ENCODE results near the gene TRIM66.

Gene TRIM66

DNA sequence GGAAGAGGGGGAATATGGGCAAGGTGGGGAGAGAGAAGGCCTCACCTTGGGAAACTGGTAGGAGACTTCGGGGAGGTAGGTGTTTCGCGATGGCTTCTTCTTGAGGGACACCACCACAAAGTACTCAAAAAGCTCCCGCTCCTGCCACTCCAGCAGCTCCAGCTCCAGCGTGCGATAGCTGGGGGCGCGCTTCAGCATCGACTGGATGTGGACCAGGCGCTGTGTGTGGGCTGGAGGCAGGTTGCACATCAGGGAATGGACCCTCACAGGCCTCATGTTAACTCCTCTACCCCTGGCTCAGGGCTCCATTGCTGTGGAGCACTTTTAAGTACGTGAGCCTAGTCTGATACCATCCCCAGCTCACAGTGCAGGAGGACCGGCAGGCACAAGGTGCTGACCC lies 30.0 kb upstream of the TRIM66 start:
- DNase-seq: no peak

DNA sequence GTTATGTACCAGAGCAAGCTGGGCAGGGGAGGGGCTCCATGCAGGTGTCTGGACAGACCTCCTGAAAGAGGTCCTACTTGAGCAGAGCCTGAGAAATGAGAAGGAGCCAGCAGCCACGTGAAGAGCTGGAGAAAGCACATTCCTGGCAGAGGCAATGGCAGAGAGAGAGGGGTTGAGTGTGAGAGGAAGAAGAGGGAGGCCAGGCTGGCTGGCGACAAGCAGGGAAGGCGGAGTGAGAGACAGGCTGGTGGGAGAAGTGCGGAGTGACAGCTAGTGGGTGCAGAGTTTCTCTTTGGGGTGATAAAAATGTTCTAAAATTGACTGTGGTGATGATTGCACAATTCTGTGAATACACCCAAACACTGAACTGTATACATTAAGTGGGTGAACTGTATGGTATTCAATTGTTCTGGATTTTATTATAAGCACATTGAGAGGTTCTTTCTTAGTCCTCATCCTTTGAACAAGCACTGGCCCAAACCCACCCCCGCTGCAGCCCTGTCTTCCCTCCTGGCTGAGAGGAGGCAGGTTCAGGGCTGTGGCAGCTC lies 29.5 kb upstream of the TRIM66 start:
- no peak for DNase-seq

DNA sequence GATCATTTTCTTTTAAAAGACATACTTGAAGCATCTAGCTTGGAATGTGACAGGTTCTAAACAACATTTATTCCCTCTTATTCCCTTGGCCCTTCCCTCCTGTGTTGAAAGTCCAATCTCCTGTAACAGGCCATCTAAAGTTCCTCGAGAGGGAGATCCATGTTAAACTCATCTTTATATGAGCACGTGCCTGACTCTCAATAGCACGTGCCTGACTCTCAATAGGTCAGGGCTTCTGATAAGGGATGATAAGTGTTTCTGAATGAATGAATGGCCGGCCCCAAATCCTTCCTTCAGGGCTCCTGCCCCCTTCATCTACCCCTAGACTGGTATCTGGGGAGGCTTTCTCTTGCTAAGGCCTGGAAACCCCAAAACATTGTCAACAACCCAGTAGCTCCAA lies 27.3 kb upstream of the TRIM66 start:
- no peak for DNase-seq

DNA sequence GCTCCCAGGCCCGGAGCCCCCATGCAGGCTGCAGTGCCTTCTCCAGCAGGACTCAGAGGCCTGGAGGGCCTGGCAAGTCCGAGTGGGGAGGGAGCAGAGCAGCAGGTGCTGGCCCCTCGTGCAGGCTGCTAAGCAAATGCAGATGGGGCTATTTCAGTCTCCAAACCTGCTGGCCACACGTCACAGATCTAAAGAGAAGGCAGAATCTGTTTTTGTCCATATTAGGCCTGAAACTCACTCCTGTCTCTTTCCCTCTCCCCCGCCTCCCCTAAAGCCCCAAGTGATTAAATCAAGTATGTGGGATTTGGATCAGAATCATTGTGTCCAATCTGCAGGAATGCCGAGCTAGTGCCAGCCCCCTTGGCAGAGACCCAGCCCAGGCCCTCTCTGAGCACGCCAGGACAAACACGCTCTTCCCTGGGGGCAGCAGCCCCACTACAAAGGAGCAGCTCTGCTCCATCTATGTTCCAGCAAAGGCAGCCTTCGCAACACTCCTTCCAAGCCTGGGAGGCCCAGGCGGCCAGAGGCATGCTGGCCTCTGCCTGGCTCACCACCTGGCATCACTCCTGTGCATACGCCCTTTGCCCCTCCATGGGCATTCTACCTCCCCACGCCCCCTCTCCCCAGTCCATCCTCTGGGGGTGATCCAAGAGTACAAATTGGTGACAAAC lies 26.7 kb upstream of the TRIM66 start:
- no peak for DNase-seq

DNA sequence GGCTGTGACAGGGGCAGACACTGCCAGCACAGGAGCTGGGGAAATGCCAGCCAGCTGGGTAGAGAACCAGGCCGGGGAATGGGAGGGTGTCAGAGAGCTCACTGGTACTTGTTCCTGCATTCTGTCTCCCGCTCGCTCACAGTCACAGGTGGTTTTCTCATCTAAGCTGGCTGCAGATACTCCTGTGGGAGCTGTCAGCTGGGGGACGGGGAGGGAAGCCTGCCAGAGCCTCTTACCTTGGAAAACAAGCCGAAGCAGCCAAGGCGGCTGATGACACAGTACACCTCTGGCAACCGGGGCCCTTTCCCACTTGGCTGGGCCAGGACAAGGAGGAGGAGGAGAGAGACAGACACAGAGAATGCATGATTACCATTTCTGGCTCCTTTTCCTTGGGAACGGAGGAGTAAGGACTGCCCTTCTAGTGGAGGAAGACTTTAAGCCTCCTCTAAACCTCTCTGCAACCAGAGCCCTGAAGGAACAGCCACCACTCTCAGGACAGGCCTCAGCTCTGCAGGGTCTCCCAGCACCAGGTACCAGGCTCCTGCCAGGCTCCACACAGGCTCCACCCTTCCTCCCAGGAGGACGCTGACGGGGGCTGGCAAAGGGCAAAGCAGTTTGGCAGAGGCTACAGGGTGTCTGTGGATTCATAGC lies 25.2 kb upstream of the TRIM66 start:
- no peak for DNase-seq

DNA sequence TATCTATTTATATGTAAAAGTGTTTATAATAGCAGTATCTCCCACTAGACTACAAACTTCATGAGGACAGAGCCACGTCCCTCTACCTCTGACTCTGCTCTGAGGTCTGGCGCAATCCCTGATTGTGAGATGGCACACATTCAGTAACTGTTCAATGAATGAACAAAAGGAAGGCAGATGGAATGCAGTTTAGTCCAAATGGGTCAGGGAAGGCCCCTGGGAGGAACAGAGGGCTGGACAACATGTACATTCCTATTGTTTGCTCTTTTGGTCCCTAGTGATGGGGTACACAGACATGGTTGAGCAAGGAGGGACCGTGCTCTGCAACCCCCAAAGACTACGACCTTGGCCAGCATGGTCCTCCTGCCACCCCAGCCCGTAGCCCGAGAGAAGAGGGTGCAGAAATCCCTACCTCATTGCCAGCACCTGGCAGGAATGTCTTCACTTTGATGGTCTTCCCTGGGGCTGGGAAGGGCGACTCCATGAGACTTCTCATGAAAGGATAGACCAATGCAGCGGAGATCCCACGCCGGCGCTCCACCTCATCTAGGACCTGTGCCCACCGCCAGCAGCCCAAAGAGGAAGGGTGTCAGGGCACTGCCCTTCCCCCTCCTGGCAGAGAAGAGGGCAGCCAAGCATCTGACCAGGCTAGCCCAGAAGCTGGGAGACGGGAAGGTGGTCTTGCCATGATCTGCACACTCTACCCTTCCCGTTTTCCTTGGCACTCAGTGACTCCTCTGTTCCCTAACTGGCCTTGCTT lies 24.4 kb upstream of the TRIM66 start:
- no peak for DNase-seq

DNA sequence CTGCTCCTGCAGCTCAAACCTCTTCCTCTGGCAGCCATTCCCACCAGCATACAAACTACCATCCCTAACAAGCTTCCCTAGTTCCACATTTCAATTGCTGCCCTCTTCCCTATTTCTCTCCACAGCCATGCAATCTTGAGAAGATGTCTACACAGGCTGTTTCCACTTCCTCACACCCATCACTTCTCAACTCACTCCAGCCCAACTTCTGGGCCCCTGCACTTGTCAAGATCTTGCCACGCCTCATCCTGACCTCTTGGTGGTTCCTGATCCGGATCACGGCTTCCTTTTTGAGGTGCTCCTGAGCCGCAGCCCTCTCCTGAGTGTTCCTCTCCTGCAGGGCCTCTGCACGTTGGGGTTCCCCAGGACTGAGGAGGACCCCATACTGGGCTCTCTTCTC lies 22.7 kb upstream of the TRIM66 start:
- no peak for DNase-seq

DNA sequence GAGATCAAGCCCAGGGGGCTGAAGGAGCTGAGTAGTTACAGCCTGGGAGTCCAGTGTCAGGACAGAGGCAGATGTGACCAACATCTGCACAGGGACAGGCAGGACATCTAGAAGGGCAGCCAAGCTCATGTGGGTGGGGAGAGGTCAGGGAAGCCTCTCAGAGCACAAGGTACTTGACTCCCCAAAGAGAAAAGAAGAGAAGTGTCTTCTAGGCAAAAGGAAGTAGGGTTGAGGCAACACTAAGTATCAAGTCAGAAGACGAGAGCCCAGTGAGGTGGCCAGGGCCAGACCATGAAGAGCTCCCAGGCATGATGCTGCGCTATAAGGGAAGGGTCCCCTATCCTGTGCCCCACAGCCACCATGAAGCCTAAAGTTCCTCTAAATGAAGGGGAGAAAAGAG lies 21.7 kb upstream of the TRIM66 start:
- no peak for DNase-seq

DNA sequence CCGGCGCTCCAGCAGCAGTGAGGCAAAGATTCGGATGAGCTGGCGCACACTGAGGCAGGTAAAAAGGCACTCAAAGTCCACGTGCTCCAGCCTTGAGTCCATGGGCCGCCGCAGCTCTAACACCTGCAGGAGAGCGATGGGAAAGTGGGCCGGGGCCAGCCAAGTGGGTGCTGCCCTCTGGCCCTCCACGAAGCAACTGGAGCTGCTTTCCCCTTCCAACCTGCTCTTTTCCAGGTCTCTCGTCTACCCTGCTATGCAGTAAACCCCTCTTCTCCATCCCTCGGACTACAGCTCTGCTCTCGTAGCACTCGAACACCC lies 20.1 kb upstream of the TRIM66 start:
- DNase-seq: no peak

DNA sequence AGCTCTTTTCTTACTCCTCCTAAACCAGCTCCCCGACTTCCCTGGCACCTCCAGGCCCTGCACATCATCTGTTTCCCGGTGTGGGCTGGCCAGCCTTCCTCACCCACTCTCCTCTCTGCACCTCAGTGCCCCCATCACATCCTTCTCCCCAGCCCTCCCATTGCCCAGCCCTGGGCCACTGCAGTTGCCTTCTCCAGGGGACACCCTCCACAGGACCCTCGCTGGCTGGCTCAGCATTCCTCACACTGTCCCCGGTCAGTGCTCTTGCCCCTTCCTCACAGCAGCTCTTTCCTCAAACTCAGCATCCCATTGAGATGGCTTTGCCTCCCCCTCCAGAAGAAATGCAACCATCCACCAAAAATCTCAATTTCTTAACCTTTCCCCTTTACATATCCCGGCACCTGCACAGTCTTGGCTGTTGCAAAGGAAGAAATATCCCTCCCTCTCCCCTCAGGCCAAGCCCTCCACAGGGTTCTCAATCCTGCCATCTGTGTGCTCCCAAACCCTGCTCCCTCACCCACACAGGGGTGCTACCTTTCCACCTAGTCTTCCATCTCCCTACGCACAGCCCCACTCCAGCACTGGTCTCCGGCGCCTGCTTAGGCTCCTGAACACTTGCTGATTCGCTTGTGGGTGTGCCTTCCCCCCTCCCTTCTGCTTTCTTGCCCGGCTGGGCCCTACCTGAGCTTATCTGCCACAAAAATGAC lies 19.6 kb upstream of the TRIM66 start:
- no peak for DNase-seq

DNA sequence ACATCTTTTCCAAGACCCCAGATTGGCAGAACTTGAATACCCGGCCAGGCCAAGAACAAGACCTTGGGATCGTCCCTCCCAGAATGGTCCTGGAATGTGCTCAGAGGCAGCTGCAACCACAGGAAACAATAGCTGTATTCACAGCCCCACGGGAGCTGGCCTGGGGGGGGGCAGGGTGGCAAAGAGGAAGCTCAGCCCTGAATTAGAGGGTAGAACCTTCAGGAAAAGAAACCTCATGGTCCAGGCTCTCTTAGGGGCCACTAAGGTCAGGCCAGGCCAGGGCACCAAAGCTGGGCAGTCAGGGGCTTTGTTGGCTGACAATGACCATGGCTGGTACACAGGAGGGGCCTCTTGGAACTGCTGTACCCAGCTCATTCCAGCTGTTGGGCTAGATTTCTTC lies 17.4 kb upstream of the TRIM66 start:
- DNase-seq: peak in 1 of 2 experiments; percentile 20

DNA sequence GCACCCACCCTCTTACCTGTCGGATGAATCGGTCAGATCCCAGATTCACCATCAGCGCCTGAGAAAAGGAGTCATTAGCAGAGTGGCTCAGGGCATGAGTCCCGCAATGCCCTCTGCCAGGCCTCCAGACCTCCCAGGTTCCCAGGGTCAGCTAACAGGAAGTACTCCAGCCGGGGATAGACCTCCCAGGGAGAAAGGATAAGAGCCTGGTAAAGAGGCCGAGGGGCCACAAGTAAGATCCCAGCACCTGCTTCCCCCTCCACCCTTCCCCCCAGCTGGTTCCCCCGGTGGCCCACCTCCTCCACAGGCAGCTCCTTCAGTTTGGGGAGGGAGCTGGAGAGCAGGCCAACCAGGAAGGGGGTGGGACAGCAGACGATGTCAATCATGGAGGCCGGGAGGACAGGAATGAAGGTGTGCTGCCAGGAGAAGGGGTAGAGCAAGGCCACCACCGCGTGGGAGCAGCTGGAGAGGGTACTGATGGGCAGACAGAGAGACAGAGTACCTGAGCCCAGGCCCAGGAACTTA lies 16.5 kb upstream of the TRIM66 start:
- DNase-seq: no peak

DNA sequence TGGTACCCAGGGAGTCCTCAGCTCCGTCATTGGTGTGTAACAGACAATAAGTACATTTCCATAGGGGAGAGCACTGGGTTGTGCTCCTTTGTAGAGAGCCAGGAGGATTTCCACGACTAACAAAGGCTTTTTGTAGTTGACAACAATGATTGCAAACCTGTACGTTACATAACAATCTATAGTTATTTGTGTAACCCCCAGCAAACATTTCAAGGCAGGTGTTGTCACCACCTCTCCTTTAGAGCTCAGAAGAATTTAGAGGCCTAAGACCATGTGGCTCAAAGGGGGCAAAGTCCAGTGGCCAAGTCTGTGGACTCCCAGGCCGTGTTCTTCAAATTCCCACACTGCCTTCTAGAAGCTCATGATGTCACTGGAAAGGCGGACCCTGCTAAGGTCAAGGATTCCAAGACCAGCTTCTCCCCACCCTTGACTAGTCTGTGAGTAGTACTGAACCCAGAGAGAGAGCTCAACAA lies 15.9 kb upstream of the TRIM66 start:
- no peak for DNase-seq

DNA sequence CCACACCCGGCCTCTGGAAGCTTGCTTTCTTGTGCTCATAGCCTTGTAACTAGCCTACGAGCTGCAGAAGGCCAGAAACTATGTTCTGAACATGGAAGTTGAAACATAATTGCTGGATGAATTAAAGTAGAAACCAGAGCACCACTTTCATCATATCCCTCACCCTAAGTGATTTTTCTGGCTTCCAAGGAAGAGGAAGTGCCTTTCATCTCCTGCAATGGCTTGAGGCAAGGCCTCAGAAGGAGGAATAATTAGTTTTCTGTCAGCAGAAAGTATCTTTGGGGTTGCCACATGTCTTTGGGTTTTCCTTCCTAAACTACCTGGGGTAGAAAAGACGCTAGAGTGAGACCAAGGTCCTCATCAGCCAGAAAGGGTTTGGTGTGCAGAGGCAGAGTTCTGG lies 14.6 kb upstream of the TRIM66 start:
- DNase-seq: no peak

DNA sequence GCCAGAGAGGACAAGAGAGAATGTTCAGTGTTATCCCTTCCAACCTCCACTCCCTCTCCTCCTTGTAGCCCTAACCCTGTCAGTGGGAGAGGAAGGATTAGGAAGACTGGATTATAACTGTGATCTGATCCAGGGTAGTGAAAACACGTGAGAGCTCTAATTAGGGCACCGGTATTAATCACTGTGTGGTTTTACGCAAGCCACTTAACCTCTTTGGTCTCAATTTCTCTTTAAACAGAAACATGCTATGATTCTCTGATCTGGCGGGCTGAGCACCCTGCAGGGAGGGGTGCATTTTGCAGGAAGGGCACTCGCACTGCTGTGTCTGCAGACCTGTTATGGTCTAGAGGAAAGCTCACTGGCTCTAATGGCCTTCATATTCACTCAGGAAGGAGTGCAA lies 11.7 kb upstream of the TRIM66 start:
- no peak for DNase-seq

DNA sequence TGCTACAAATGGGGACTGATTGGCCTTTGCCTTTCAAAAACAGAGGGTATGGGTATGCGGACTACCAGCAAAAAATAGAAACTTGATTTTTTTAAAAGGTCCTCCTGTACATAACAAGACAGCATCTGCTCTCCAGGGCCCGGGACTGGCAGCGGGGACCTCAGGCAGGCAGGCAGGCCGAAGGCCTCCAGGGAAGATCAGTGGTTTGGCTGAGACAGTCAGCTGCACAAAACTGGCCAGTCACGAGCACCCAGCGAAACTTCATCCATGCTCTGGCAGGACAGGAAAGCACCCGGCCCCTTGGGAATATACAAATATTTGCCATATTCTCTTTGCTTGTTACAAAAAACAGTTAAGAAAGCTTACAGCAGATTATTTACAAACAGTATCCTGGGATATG lies 11.1 kb upstream of the TRIM66 start:
- no peak for DNase-seq

DNA sequence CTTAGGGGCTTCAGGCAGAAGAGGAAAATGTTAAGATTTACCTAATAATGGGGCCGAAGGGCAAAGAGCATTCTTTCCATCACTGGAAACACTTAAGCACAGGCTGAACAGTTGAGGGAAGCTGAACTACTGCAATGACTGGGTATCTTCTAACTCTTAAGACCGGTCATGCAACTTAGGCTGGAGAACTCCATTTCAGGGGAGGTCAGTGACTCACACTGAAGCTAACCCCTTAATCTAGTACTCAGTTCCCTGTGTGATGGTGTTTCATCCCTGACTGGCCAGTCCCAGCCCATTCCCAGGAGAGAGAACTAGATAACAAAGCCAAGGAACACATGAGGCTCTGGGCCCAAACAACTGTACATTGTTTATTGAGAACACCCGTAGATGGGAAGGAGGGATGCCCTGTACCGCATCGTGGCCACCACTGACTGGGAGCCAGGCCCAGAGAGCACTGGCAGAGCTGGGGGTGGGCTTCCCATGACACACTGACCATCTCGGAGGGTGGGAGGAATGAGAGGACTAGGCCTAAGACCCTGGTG lies 10.6 kb upstream of the TRIM66 start:
- no peak for DNase-seq

DNA sequence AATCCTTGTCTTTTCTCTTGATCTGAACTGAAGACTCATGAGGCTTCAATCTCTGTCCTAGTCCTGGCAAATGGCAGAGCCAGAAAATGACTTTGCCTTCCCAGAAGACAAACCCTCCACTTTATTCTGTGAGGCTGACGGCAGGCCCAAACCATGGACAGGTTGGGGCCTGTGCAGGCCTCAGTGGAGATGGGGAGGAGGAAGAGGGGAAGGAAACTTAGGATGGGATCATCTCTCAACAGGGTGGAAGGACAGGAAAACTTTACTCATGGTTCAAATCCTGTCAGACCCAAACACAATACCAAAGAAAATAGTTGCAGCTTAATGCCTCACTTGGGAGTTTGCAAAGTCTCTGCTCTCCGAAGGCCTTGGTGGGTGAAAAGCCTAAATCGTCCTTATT lies 10.0 kb upstream of the TRIM66 start:
- no peak for DNase-seq

DNA sequence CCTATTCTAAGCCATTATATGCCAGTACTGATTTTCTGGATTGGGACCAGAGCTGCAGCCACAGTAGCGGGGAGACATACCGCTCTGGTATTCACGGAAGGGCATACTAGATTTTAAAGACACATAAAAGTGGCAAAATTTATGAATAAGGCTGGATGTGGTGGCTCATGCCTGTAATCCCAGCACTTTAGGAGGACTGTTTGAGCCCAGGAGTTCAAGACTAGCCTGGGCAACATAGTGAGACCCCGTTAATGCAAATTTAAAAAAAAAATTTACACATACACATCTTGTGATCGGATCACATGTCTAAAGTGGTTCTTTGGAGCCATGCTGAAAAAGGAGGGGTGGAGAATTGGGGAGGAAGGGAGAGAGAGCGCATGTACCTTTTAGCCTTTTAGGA lies 9.1 kb upstream of the TRIM66 start:
- DNase-seq: no peak

DNA sequence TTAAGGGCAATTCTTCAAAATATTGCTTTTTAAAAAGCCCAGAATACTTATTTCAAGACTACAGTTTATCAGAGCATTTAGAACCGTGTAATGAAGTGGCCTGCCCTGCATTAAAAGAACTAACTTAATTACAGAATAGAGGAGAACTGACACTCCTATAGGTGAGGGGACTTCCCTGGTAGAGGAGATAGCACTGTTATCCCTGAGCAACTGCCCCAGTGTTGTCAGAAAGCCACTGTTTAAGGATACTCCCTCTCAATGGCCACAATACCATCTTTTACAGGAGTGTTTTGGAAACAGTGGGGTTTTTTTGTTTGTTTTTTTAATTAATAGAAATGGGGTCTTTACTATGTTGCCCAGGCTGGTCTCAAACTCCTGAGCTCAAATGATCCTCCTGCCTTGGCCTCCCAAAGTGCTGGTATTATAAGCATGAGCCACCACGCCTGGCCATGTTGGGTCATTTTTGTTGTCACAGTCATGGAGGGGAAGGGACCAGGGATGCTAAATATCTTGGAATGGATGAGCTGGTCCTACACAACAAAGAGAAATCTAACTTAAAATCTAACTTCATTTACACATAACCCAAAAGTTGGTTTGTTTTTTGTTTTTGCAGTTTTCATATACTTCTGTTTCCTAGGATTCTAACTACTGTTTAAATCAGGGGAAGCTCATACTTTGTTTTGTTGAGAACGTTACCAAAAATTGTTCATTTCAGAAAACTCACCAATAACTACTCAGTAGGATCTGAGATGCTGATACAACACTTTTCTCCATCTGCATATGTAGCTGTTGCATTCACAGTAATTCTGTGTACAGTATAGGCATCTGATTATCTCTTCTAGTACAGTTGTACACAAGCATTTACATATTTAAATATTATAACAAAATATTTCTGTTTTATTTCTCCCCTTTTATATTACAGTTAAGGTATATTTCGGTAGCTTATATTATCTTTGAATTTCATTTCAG lies 8.2 kb upstream of the TRIM66 start:
- DNase-seq: no peak

DNA sequence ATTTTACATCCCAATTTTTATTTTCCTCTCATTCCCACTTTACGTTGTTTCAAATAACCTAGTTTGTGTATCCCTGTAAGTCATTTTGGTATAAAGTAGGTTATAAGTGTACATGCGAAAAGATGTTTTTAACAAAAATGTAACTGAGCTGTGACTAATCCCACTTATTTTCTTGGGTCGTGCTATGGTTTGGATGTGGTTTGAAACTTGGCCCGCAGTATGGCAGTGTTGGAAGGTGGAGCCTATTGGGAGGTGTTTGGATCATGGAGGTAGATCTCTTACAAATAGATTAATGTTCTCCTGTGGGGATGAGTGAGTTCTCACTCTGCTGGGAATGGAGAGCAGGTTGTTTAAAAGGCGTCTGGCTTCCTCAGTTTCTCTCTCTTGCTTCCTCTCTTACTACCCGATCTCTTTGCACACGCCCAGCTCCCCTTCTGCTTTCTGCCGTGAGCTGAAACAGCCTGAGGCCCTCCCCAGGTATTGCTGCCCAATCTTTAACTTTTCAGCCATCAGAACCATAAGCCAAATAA lies 7.3 kb upstream of the TRIM66 start:
- no peak for DNase-seq
